ENCODE results near the gene CFAP91.

DNA sequence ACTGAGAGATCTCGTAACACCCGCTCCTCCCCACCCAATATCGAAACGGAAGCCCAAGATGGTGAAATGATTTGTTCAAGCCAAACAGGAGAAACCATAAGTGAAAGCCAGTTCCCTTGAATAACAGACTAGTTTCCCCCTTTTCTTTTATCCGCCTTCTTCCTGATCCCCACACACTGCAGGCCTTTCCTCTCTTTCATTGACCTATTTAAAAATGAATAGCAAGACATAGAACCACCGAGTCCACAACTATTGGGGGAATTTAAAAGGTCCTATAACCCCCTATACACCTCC, 25.2 kb upstream of the CFAP91 start:
- TF ChIP-seq EZH2 (IDR thresholded peaks at IDR 0.05) (no peak), CTCF (IDR thresholded peaks at IDR 0.05) (no peak), EZH2phosphoT487 (IDR thresholded peaks at IDR 0.05) (no peak)

Measured in neural progenitor cell (in vitro differentiated cells).